Fibroblast of the aortic adventitia (primary cell): ENCODE results near the gene EYS. TPM values are rescaled to one million over a fixed set of nuclear protein-coding genes. Genes with fewer than 3 reads are reported as not detected.

Experiments
- DNase-seq: peaks from one replicate; pipeline ENCODE4 v3.0.0-alpha.2; 2010; ENCODE audit warnings: low read depth
- H3K4me3 ChIP-seq: 2 replicates; pipeline ENCODE4 v1.5.1; 2011; ENCODE audit warnings: low read depth, mild to moderate bottlenecking, control low read depth, low read length, moderate library complexity
- total RNA-seq: library from RNA; depleted of rRNA; stranded (reverse); fragments of >200 nt; gene quantifications from 2 replicates; pipeline ENCODE4 v1.2.3, GENCODE V29; 2012; ENCODE audit warnings: low replicate concordance
- TF ChIP-seq, protein P1 (sequence below): IDR thresholded peaks from 2 replicates; pipeline ENCODE4 v1.5.1; 2011; ENCODE audit warnings: mild to moderate bottlenecking, low read length, control low read depth, inconsistent platforms; ENCODE audit not compliant: insufficient read depth

EYS gene
- total RNA-seq, 1 donor = 0.09 TPM

GRCh38 chr6:64357430-64357829 is 1349.6 kb downstream of the EYS start:
- TF ChIP-seq, protein P1, sequence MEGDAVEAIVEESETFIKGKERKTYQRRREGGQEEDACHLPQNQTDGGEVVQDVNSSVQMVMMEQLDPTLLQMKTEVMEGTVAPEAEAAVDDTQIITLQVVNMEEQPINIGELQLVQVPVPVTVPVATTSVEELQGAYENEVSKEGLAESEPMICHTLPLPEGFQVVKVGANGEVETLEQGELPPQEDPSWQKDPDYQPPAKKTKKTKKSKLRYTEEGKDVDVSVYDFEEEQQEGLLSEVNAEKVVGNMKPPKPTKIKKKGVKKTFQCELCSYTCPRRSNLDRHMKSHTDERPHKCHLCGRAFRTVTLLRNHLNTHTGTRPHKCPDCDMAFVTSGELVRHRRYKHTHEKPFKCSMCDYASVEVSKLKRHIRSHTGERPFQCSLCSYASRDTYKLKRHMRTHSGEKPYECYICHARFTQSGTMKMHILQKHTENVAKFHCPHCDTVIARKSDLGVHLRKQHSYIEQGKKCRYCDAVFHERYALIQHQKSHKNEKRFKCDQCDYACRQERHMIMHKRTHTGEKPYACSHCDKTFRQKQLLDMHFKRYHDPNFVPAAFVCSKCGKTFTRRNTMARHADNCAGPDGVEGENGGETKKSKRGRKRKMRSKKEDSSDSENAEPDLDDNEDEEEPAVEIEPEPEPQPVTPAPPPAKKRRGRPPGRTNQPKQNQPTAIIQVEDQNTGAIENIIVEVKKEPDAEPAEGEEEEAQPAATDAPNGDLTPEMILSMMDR = no peak

GRCh38 chr6:64347411-64347810 is 1359.6 kb downstream of the EYS start:
- no peak for DNase-seq
- no peak overlapping the region for H3K4me3 ChIP-seq
- TF ChIP-seq, protein P1 = no peak

More at GRCh38 chr6:64357430-64357829, 1349.6 kb downstream of the EYS start:
- H3K4me3 ChIP-seq = no peak overlapping the region
- DNase-seq = no peak

DNA sequence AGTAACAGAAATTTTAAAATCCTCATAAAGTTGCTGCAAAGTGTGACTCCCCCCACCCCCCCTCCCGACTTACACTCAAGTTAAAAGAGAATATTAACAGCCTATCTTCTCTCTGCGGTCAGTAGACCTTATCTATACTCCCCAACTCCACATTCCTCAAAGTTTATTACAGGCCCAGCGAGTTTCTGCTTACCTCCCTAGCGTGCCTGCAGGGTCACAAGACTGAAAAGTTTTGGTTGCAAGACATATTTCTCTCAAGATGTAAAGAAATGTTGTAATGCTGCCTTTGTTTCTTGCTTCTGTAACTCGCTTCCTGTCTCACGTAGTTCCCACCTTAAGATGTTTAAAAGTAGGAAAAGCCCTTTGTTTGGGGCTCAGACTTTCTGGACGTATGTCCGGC is 1371.8 kb downstream of the EYS start:
- TF ChIP-seq, protein P1 = no peak
- no peak for DNase-seq
- H3K4me3 ChIP-seq = no peak overlapping the region

GRCh38 chr6:64334636-64335035 is 1372.4 kb downstream of the EYS start:
- TF ChIP-seq, protein P1 = no peak
- H3K4me3 ChIP-seq = no peak overlapping the region
- peak; percentile 1 for DNase-seq

DNA sequence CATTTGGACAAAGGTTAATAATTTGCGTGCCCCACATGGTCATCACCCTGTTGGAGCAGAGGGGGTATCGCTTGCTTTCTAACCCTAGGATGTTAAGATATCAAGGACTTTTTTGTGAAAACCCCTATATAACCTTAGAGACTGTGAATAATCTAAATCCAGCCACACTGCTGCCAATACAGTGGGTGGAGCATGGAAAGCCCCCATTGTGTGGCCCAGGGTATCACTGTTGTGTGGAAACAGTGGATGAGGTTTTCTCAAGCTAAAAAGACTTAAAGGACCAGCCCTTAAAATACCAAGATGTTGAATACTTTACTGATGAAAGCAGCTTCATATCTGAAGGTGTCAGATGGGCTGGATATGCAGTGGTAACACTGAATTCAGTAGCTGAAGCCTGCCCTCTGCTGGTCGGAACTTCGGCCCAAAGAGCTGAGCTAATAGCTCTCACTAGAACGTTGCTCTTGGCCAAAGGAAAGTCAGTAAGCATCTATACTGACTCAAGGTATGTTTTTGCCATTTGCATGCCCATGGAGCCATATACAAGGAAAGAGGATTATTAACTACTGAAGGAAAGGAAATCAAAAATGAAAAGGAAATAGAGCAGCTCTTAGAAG is 1376.2 kb downstream of the EYS start:
- H3K4me3 ChIP-seq = no peak overlapping the region
- TF ChIP-seq, protein P1 = peak; percentile 63
- DNase-seq = peak; percentile 61

GRCh38 chr6:64326939-64327338 is 1380.1 kb downstream of the EYS start:
- no peak for DNase-seq
- no peak overlapping the region for H3K4me3 ChIP-seq
- TF ChIP-seq, protein P1 = no peak

- DNase-seq = no peak
- H3K4me3 ChIP-seq = no peak overlapping the region
- TF ChIP-seq, protein P1 = no peak
Observed at GRCh38 chr6:64325093-64325492, 1381.9 kb downstream of the EYS start.
